ENCODE results near the gene TNFAIP2. TPM values are rescaled to one million over a fixed set of nuclear protein-coding genes. Genes with fewer than 3 reads are reported as not detected.

Gene TNFAIP2
- total and polyA plus RNA-seq, 2 experiments from 2014 or later = 9.9 to 14.1 TPM

DNA sequence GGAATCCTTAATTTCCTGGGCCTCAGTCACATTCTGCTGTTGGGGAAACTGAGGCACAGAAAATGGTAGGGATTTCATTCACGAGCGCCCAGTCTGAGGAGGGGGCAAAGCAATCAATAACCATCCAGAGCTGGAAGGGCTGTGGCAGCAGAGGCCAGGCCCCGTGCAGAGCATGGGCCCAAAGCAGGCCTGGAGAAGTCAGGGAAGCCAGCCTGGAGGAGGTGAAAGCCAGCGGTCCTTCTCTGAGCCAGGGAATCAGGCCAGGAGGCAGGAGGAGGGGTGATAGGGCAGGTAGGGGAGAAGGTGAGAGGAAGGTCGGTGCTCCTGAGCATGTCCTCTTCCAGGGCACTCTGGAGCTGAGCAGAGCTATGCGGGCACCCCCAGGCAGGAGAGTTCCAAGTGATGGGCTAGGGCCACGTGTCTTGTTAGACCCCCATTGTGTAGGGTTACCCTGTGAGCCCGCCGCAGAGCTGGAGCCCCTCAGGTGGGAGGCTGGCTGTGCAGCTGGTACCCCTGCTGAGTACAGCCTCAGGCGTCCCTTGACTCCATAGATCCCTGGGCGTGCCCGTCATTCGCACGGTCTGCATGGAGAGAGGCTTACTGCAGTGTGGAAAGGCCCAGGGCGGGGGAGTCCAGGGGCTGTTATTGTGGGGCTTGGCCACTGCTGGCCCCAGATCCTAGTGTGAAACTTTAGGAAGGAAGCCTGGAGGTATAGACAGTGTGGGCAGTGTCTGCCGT lies 4.8 kb downstream of the TNFAIP2 start (continued):
- TF ChIP-seq, protein P1, sequence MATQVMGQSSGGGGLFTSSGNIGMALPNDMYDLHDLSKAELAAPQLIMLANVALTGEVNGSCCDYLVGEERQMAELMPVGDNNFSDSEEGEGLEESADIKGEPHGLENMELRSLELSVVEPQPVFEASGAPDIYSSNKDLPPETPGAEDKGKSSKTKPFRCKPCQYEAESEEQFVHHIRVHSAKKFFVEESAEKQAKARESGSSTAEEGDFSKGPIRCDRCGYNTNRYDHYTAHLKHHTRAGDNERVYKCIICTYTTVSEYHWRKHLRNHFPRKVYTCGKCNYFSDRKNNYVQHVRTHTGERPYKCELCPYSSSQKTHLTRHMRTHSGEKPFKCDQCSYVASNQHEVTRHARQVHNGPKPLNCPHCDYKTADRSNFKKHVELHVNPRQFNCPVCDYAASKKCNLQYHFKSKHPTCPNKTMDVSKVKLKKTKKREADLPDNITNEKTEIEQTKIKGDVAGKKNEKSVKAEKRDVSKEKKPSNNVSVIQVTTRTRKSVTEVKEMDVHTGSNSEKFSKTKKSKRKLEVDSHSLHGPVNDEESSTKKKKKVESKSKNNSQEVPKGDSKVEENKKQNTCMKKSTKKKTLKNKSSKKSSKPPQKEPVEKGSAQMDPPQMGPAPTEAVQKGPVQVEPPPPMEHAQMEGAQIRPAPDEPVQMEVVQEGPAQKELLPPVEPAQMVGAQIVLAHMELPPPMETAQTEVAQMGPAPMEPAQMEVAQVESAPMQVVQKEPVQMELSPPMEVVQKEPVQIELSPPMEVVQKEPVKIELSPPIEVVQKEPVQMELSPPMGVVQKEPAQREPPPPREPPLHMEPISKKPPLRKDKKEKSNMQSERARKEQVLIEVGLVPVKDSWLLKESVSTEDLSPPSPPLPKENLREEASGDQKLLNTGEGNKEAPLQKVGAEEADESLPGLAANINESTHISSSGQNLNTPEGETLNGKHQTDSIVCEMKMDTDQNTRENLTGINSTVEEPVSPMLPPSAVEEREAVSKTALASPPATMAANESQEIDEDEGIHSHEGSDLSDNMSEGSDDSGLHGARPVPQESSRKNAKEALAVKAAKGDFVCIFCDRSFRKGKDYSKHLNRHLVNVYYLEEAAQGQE (IDR thresholded peaks at IDR 0.05; ENCODE audit: unreplicated experiment) = no peak

DNA sequence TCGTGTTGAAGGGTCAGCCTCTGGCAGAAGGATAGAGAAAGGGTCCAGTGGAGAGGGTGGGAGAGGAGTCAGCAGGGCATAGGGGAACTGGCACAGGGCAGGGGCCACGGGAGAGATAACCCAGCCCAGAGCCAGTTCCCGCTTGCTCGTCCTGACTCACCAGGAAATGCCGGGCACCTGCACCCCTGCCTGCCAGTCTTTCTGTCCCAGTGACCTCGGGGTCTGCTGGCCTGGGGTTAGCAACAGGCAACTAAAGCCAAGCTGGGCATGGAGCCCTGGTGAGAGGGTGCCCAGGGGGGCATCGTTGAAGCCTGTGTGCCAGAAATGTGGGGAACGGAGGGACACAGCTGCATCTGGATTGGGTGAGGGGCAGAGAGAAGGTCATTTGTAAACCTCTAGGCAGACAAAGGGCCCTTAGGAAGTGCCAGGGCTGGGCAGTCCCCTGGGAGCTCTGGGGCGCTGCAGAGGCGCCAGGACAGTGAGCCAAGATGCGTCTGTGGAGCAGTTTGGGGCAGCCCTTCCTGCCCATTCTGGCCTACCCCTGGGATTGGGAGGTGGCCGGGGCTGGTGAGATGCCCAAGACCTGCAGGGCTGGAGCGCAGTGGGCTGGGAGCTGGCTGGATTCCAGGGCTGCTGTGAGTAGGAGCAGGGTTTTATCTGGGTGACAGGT lies 5.5 kb downstream of the TNFAIP2 start:
- Mint-ChIP-seq H3K4me3 (no peak overlapping the region; the same call in 2 of the 3 replicates), H3K36me3 (ENCODE audit: low read depth) (peaks cover 8% of the 10 kb centered on the region; the same call in 1 of the 3 replicates), H3K9me3 (no peaks in the 10 kb centered on the region; the same call in 1 of the 3 replicates), H3K4me1 (peaks cover 11% of the 10 kb centered on the region), H3K27me3 (ENCODE audit: insufficient read depth, low read depth, poor library complexity) (peaks cover 50% of the 10 kb centered on the region), H3K27ac (no peak overlapping the region)
- no peak overlapping the region for H2AFZ ChIP-seq
- no peak for DNase-seq (ENCODE audit: low spot score)
- no peaks in the 10 kb centered on the region for H3K4me1 ChIP-seq (ENCODE audit: insufficient read depth)
- H3K4me3 ChIP-seq = no peak overlapping the region
- no peak overlapping the region for H3K27ac ChIP-seq (ENCODE audit: low read depth)
- H4K20me1 ChIP-seq (replicated peaks; ENCODE audit: insufficient read depth) = peaks cover 9% of the 10 kb centered on the region
- H3K4me2 ChIP-seq = no peak overlapping the region
- ATAC-seq = no peak
- H3K27me3 ChIP-seq (ENCODE audit: insufficient read depth) = peaks cover 47% of the 10 kb centered on the region
- H3K9me2 ChIP-seq (ENCODE audit: insufficient read depth) = no peaks in the 10 kb centered on the region
- no peaks in the 10 kb centered on the region for H3K36me3 ChIP-seq (ENCODE audit: insufficient read depth)
- H3K79me2 ChIP-seq (replicated peaks; ENCODE audit: insufficient read depth) = no peaks in the 10 kb centered on the region
- 0 out of 2 replicates have a peak, but pooled peaks cover 5% of the 10 kb centered on the region for H3F3A ChIP-seq (replicated peaks; ENCODE audit: low read depth)
- TF ChIP-seq STAT1 (IDR thresholded peaks at IDR 0.05; ENCODE audit: unreplicated experiment) (no peak), NANOG (IDR thresholded peaks at IDR 0.05; ENCODE audit: borderline replicate concordance) (no peak), CREB1 (CRISPR knock-in tag; IDR thresholded peaks at IDR 0.05; ENCODE audit: low read depth) (no peak), POLR2AphosphoS5 (IDR thresholded peaks at IDR 0.05; ENCODE audit: low read depth) (no peak), EZH2 (IDR thresholded peaks at IDR 0.05; ENCODE audit: low read depth, unreplicated experiment) (no peak), EZH2phosphoT487 (IDR thresholded peaks at IDR 0.05; ENCODE audit: unreplicated experiment) (no peak)
- TF ChIP-seq, protein P2, sequence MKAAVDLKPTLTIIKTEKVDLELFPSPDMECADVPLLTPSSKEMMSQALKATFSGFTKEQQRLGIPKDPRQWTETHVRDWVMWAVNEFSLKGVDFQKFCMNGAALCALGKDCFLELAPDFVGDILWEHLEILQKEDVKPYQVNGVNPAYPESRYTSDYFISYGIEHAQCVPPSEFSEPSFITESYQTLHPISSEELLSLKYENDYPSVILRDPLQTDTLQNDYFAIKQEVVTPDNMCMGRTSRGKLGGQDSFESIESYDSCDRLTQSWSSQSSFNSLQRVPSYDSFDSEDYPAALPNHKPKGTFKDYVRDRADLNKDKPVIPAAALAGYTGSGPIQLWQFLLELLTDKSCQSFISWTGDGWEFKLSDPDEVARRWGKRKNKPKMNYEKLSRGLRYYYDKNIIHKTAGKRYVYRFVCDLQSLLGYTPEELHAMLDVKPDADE (IDR thresholded peaks at IDR 0.05) = no peak
- TF ChIP-seq, protein P1 (IDR thresholded peaks at IDR 0.05; ENCODE audit: unreplicated experiment) = no peak
- TF ChIP-seq, protein P3, sequence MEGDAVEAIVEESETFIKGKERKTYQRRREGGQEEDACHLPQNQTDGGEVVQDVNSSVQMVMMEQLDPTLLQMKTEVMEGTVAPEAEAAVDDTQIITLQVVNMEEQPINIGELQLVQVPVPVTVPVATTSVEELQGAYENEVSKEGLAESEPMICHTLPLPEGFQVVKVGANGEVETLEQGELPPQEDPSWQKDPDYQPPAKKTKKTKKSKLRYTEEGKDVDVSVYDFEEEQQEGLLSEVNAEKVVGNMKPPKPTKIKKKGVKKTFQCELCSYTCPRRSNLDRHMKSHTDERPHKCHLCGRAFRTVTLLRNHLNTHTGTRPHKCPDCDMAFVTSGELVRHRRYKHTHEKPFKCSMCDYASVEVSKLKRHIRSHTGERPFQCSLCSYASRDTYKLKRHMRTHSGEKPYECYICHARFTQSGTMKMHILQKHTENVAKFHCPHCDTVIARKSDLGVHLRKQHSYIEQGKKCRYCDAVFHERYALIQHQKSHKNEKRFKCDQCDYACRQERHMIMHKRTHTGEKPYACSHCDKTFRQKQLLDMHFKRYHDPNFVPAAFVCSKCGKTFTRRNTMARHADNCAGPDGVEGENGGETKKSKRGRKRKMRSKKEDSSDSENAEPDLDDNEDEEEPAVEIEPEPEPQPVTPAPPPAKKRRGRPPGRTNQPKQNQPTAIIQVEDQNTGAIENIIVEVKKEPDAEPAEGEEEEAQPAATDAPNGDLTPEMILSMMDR (conservative IDR thresholded peaks at IDR 0.05; ENCODE audit: low read depth in 2 of 2) = no peak

Measured in GM23338 (cell line).